ENCODE measurements around the gene TP53I3. TPM values are rescaled to one million over a fixed set of nuclear protein-coding genes. Genes with fewer than 3 reads are reported as not detected.

Gene TP53I3
- total RNA-seq, 2 experiments from 2014 or later: 5.3 to 6.5 TPM

GRCh38 chr2:24076849-24077534 is 7.6 kb downstream of the TP53I3 start:
- CTCF ChIA-PET: interaction anchor here (0.6 to 2.3 kb wide), 8 partner anchors 8 to 252 kb away, joined by 3 to 23 read pairs (median 6); partner anchors contain the start of genes ATAD2B, TP53I3 and UBXN2A

GRCh38 chr2:24075915-24076848 is 8.5 kb downstream of the TP53I3 start, which contains the start of gene SF3B6:
Gene SF3B6, minus strand, starts transcription at chr2:24076326. Its CDS starts 97 bp downstream, at chr2:24076229.
- ChIA-PET POLR2A (interaction anchor here (1.0 to 4.0 kb wide), 5 partner anchors 9 to 150 kb away, joined by 3 to 37 read pairs (median 4); partner anchors contain the start of genes ATAD2B, TP53I3, UBXN2A and WDCP), CTCF (interaction anchor here (0.6 to 2.3 kb wide), 9 partner anchors 9 to 251 kb away, joined by 3 to 23 read pairs (median 5); partner anchors contain the start of genes ATAD2B, TP53I3, UBXN2A and WDCP)
- ATAC-seq (peak; percentile 93), DNase-seq (peak; percentile 100)
- H3K9me3 Mint-ChIP-seq (ENCODE audit: insufficient read depth): no peaks in the 10 kb centered on the region
- peak within 1 kb of the TSS; percentile 98 for H3K4me3 Mint-ChIP-seq
- peaks cover 11% of the 10 kb centered on the region for H3K36me3 Mint-ChIP-seq (ENCODE audit: low read depth)
- H3K4me1 Mint-ChIP-seq (ENCODE audit: low read depth): peaks cover 40% of the 10 kb centered on the region
- peak within 1 kb of the TSS; percentile 98 for H3K27ac Mint-ChIP-seq
- H3K27me3 Mint-ChIP-seq (ENCODE audit: low read depth): no peaks in the 10 kb centered on the region

More at GRCh38 chr2:24076849-24077534, 7.6 kb downstream of the TP53I3 start:
- POLR2A ChIA-PET: interaction anchor here (0.9 to 4.0 kb wide), 5 partner anchors 10 to 151 kb away, joined by 3 to 37 read pairs (median 4); partner anchors contain the start of genes ATAD2B, UBXN2A and WDCP
- H3K36me3 Mint-ChIP-seq (ENCODE audit: low read depth): peaks cover 15% of the 10 kb centered on the region
- H3K27me3 Mint-ChIP-seq (ENCODE audit: low read depth): no peaks in the 10 kb centered on the region
- DNase-seq (peak; percentile 39), ATAC-seq (no peak)
- no peaks in the 10 kb centered on the region for H3K9me3 Mint-ChIP-seq (ENCODE audit: insufficient read depth)
- peaks cover 40% of the 10 kb centered on the region for H3K4me1 Mint-ChIP-seq (ENCODE audit: low read depth)
- peak overlapping the region; percentile 98 for H3K4me3 Mint-ChIP-seq
- H3K27ac Mint-ChIP-seq: peak overlapping the region; percentile 98

DNA sequence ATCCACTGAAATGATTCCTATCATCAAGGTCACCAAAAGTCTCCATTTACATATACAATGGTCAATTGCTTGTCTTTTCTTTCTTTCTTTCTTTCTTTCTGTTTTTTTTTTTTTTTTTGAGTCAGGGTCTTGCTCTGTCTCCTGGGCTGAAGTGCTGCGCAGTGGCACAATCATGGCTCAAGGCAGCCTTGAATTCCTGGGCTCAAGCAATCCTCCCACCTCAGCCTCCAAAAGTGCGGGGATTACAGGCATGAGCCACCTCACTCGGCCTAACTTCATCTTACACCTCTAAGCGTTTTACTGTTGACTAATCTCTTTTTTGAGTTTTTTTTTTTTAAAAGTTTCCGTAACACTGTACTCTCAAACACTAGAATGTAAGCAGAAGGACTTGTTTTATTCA is 9.4 kb downstream of the TP53I3 start:
- Mint-ChIP-seq H3K4me1 (ENCODE audit: low read depth) (peaks cover 44% of the 10 kb centered on the region), H3K27me3 (ENCODE audit: low read depth) (no peaks in the 10 kb centered on the region), H3K27ac (peak overlapping the region; percentile 98), H3K9me3 (ENCODE audit: insufficient read depth) (no peaks in the 10 kb centered on the region), H3K4me3 (peak overlapping the region; percentile 98), H3K36me3 (ENCODE audit: low read depth) (peaks cover 15% of the 10 kb centered on the region)
- no peak for DNase-seq
- ATAC-seq: no peak
- ChIA-PET POLR2A (no interaction called here), CTCF (interaction anchor here (2.3 kb wide), 1 partner anchor 9 kb away, joined by 13 read pairs; no protein-coding TSS in a partner anchor)

DNA sequence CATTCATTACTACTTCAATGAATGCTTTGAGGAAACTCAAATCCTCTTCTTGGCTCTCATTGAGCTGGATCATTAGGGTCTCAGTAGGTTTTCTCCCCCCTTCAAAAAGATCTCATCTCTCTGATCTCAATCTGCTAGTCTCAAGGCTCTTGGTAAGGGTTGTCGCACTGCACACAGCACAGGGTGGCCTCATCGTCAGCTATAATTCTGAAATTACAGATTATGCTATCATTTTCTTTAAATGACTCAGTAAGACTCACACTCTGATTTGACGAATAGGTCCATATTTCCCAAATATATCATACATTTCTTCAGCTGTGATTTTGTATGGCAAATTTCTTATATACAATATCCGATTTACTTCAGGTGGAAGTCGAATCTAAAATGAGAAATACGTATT is 10.8 kb downstream of the TP53I3 start:
- peaks cover 21% of the 10 kb centered on the region for H3K36me3 Mint-ChIP-seq (ENCODE audit: low read depth)
- DNase-seq: no peak
- ATAC-seq: no peak
- H3K27ac Mint-ChIP-seq: no peak overlapping the region
- no peaks in the 10 kb centered on the region for H3K9me3 Mint-ChIP-seq (ENCODE audit: insufficient read depth)
- no peaks in the 10 kb centered on the region for H3K27me3 Mint-ChIP-seq (ENCODE audit: low read depth)
- no peak overlapping the region for H3K4me3 Mint-ChIP-seq
- H3K4me1 Mint-ChIP-seq (ENCODE audit: low read depth): peaks cover 51% of the 10 kb centered on the region
- ChIA-PET CTCF (interaction anchor here (1.2 to 2.6 kb wide), 3 partner anchors 11 to 163 kb away, joined by 3 to 21 read pairs (median 5); partner anchors contain the start of genes ATAD2B and TP53I3), POLR2A (interaction anchor here (0.7 to 1.9 kb wide), 4 partner anchors 10 to 147 kb away, joined by 3 to 7 read pairs (median 4); partner anchors contain the start of genes ATAD2B and FKBP1B)

DNA sequence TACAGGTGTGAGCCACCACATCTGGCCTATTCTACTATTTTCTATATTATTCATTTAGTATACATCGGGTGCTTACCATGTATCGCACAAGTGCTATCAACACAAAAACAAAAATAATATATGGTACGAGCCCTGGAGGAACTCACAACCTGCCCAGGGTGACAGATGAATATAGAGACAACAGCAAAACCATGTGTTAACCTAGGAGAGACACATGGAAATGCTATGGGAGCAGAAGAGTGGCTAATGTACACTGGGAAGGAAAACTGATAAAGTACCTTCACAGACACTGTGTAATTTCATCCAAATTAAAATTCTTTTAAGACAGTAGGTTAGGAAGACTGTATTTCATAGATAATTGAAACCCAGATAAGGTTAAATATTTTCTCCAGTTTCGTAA is 12.4 kb downstream of the TP53I3 start:
- Mint-ChIP-seq H3K27me3 (ENCODE audit: low read depth) (no peaks in the 10 kb centered on the region), H3K27ac (no peak overlapping the region), H3K4me3 (no peak overlapping the region), H3K4me1 (ENCODE audit: low read depth) (peaks cover 38% of the 10 kb centered on the region), H3K36me3 (ENCODE audit: low read depth) (peaks cover 31% of the 10 kb centered on the region), H3K9me3 (ENCODE audit: insufficient read depth) (no peaks in the 10 kb centered on the region)
- POLR2A ChIA-PET: interaction anchor here (0.7 kb wide), 1 partner anchor 318 kb away, joined by 3 read pairs; no protein-coding TSS in a partner anchor
- ATAC-seq (no peak), DNase-seq (no peak)
- CTCF ChIA-PET: interaction anchor here (1.1 to 2.6 kb wide), 4 partner anchors 12 to 147 kb away, joined by 3 to 21 read pairs (median 4); partner anchors contain the start of gene TP53I3

- CTCF ChIA-PET: interaction anchor here (0.8 to 1.8 kb wide), 2 partner anchors 11 to 241 kb away, joined by 3 to 13 read pairs; partner anchors contain the start of gene SF3B6
- ATAC-seq: no peak
- no peak overlapping the region for H3K27ac Mint-ChIP-seq
Measured at GRCh38 chr2:24065341-24065740, 19.3 kb downstream of the TP53I3 start.

GRCh38 chr2:24058564-24059271 is 25.9 kb downstream of the TP53I3 start:
- H3K9me3 Mint-ChIP-seq (ENCODE audit: insufficient read depth): no peaks in the 10 kb centered on the region
- DNase-seq (no peak), ATAC-seq (no peak)
- POLR2A ChIA-PET: interaction anchor here (1.0 kb wide), 1 partner anchor 132 kb away, joined by 5 read pairs; the partner anchor contains the start of gene ATAD2B
- no peaks in the 10 kb centered on the region for H3K36me3 Mint-ChIP-seq (ENCODE audit: low read depth)
- H3K27me3 Mint-ChIP-seq (ENCODE audit: low read depth): no peaks in the 10 kb centered on the region
- H3K4me1 Mint-ChIP-seq (ENCODE audit: low read depth): peaks cover 5% of the 10 kb centered on the region
- CTCF ChIA-PET: interaction anchor here (1.2 to 3.2 kb wide), 5 partner anchors 8 to 234 kb away, joined by 3 to 19 read pairs (median 4); partner anchors contain the start of gene TP53I3
- no peak overlapping the region for H3K27ac Mint-ChIP-seq
- H3K4me3 Mint-ChIP-seq: no peak overlapping the region

More at GRCh38 chr2:24065341-24065740, 19.3 kb downstream of the TP53I3 start:
- POLR2A ChIA-PET: interaction anchor here (1.4 kb wide), 1 partner anchor 18 kb away, joined by 7 read pairs; the partner anchor contains the start of gene WDCP
- Mint-ChIP-seq H3K4me1 (ENCODE audit: low read depth) (peaks cover 12% of the 10 kb centered on the region), H3K4me3 (no peak overlapping the region), H3K36me3 (ENCODE audit: low read depth) (peaks cover 22% of the 10 kb centered on the region), H3K9me3 (ENCODE audit: insufficient read depth) (no peaks in the 10 kb centered on the region), H3K27me3 (ENCODE audit: low read depth) (no peaks in the 10 kb centered on the region)
- no peak for DNase-seq

DNA sequence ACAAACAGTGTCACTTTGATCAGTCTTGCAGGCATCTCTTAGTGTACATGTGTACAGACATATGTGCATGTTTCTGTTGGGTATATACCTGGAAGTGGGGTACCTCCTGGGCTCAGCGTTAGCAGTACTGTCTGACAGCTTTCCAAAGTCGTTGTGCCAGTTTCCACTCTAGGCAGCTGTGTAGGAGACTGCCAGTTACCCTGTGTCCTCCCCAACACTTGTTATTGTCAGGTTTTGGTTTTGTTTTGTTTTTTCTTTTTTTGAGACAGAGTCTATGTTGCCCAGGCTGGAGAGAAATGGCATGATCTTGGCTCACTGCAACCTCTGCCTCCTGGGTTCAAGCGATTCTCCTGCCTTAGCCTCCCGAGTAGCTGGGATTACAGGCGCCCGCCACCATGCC is 28.9 kb downstream of the TP53I3 start:
- DNase-seq: no peak
- Mint-ChIP-seq H3K9me3 (ENCODE audit: insufficient read depth) (no peaks in the 10 kb centered on the region), H3K4me1 (ENCODE audit: low read depth) (peaks cover 3% of the 10 kb centered on the region), H3K36me3 (ENCODE audit: low read depth) (no peaks in the 10 kb centered on the region), H3K4me3 (no peak overlapping the region), H3K27me3 (ENCODE audit: low read depth) (peaks cover 2% of the 10 kb centered on the region), H3K27ac (no peak overlapping the region)
- ChIA-PET POLR2A (no interaction called here), CTCF (no interaction called here)
- ATAC-seq: no peak

DNA sequence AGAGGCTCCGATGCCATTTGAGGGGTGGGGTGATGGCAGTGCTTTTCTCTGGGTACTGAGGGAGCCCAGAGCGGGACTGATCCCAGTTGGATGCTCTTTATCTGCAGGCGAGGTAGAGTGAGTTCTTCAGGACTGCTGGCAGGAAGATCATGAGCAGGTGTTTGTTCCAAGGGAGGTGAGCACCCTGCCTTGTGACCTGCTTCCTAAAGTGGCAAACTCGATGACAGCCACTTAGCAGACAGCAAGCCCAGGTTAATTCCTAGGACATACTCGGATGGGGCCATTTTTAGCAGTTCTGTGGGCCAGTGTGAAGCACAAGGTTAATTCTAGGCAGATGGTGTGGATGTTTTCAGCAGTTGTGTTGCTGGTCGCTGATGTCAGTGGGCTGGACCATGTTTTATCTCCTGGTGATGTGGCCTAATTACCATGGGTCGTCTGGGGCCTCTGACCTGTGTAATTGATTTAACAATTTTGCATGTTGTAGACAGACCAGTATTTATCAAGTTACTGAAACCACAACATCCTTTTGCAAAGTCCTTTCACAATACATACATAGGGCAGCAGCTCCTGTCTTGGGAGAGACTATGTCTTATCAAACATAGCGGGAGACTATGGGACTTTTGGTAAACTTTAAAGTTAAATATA is 30.1 kb downstream of the TP53I3 start:
- no peak overlapping the region for H3K27ac Mint-ChIP-seq
- no peak for ATAC-seq

GRCh38 chr2:24052951-24053350 is 31.7 kb downstream of the TP53I3 start:
- ATAC-seq (no peak), DNase-seq (no peak)
- H3K9me3 Mint-ChIP-seq (ENCODE audit: insufficient read depth): no peaks in the 10 kb centered on the region
- peaks cover 6% of the 10 kb centered on the region for H3K4me1 Mint-ChIP-seq (ENCODE audit: low read depth)
- H3K4me3 Mint-ChIP-seq: no peak overlapping the region
- H3K27me3 Mint-ChIP-seq (ENCODE audit: low read depth): peaks cover 7% of the 10 kb centered on the region
- ChIA-PET CTCF (no interaction called here), POLR2A (no interaction called here)
- H3K27ac Mint-ChIP-seq: no peak overlapping the region
- H3K36me3 Mint-ChIP-seq (ENCODE audit: low read depth): no peaks in the 10 kb centered on the region

More for the DNA sequence above, 30.1 kb downstream of the TP53I3 start:
- Mint-ChIP-seq H3K4me3 (no peak overlapping the region), H3K9me3 (ENCODE audit: insufficient read depth) (no peaks in the 10 kb centered on the region), H3K27me3 (ENCODE audit: low read depth) (peaks cover 2% of the 10 kb centered on the region), H3K4me1 (ENCODE audit: low read depth) (no peaks in the 10 kb centered on the region), H3K36me3 (ENCODE audit: low read depth) (no peaks in the 10 kb centered on the region)
- ChIA-PET CTCF (no interaction called here), POLR2A (no interaction called here)
- no peak for DNase-seq

All from activated CD8-positive, alpha-beta T cell treated with anti-CD3 and anti-CD28 coated beads, Interleukin-2, amount 10 ng/mL, durations not matched to agents 7 days and 5 days (primary cell).